B cell (primary cell): ENCODE data around the gene CD44.

Experiments used
- EZH2 ChIP-seq: IDR thresholded peaks from 2 replicates; pipeline ENCODE4 v1.6.1; 2012; ENCODE audit warnings: borderline replicate concordance, low read depth, mild to moderate bottlenecking, moderate library complexity, low read length; ENCODE audit not compliant: insufficient read depth, poor library complexity, severe bottlenecking
- TF ChIP-seq, protein P1 (sequence below): fragments of 200-600 bp; IDR thresholded peaks from one replicate; pipeline ENCODE4 v1.8.0; 2022; ENCODE audit warnings: antibody characterized with exemption, mild to moderate bottlenecking

DNA sequence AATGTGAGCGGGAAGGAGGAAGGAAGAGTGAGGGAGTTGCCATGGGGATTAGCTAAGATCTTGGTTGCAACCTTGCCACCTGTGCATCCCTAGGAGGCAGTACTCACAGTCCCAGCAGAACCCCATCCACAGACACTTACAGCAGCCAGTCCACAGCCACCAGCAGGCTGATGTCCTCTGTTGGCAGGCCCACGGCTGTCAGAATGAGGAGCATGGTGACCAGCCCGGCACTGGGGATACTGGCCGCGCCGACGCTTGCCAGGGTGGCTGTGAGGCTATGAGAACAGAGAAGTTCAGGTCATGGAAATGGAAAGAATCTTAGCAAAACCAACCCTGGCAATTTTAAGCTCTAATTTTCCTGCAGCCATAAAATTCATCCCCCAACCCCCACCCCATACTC is 141.8 kb downstream of the CD44 start:
- TF ChIP-seq, protein P1, sequence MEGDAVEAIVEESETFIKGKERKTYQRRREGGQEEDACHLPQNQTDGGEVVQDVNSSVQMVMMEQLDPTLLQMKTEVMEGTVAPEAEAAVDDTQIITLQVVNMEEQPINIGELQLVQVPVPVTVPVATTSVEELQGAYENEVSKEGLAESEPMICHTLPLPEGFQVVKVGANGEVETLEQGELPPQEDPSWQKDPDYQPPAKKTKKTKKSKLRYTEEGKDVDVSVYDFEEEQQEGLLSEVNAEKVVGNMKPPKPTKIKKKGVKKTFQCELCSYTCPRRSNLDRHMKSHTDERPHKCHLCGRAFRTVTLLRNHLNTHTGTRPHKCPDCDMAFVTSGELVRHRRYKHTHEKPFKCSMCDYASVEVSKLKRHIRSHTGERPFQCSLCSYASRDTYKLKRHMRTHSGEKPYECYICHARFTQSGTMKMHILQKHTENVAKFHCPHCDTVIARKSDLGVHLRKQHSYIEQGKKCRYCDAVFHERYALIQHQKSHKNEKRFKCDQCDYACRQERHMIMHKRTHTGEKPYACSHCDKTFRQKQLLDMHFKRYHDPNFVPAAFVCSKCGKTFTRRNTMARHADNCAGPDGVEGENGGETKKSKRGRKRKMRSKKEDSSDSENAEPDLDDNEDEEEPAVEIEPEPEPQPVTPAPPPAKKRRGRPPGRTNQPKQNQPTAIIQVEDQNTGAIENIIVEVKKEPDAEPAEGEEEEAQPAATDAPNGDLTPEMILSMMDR, result no peak
- no peak for TF ChIP-seq EZH2
